ENCODE results near the gene SNX5. TPM values are rescaled to one million over a fixed set of nuclear protein-coding genes. Genes with fewer than 3 reads are reported as not detected.

Gene SNX5
- total and polyA plus RNA-seq, 2 of the 13 experiments (the other 11 are each of a cell fraction or from before 2014, with no cell fraction given) = 664 to 1,040 TPM

GRCh38 chr20:17938871-17939619 lies 29.5 kb downstream of the SNX5 start (continued):
- TF ChIP-seq PHF5A (CRISPR knock-in tag; IDR thresholded peaks at IDR 0.05; ENCODE audit: low read depth, unreplicated experiment) = peak; percentile 43
- TF ChIP-seq ESRRA (CRISPR knock-in tag; IDR thresholded peaks at IDR 0.05; ENCODE audit: low read depth) = no peak
- peak; percentile 100 for TF ChIP-seq STAG1 (CRISPR knock-in tag; IDR thresholded peaks at IDR 0.05)
- TF ChIP-seq FOXC1 (CRISPR knock-in tag; IDR thresholded peaks at IDR 0.05; ENCODE audit: borderline replicate concordance) = peak; percentile 95; the same call in 1 of the 2 replicates
- peak; percentile 48; the same call in 1 of the 2 replicates for TF ChIP-seq ZNF292 (CRISPR knock-in tag; IDR thresholded peaks at IDR 0.05; ENCODE audit: borderline replicate concordance, low read depth)
- peak; percentile 77; the same call in 1 of the 2 replicates for TF ChIP-seq ZNF788 (CRISPR knock-in tag; IDR thresholded peaks at IDR 0.05; ENCODE audit: borderline replicate concordance)
- 0 out of 2 replicates have a peak, but pooled peaks have one; percentile 52 for TF ChIP-seq GATAD2A (CRISPR knock-in tag; IDR thresholded peaks at IDR 0.05)
- TF ChIP-seq GMEB1 (CRISPR knock-in tag; IDR thresholded peaks at IDR 0.05; ENCODE audit: borderline replicate concordance) = no peak
- 0 out of 2 replicates have a peak, but pooled peaks have one; percentile 42 for TF ChIP-seq THAP11 (CRISPR knock-in tag; IDR thresholded peaks at IDR 0.05)
- TF ChIP-seq ZNF20 (CRISPR knock-in tag; IDR thresholded peaks at IDR 0.05) = no peak
- peak; percentile 89 for TF ChIP-seq SMC3 (IDR thresholded peaks at IDR 0.05; ENCODE audit: low read length)
- no peak for TF ChIP-seq ZNF512 (CRISPR knock-in tag; IDR thresholded peaks at IDR 0.05)
- peak; percentile 57; the same call in 1 of the 2 replicates for TF ChIP-seq RNF2 (conservative IDR thresholded peaks at IDR 0.05; ENCODE audit: low read depth)
- TF ChIP-seq RBM22 (optimal IDR thresholded peaks at IDR 0.05; ENCODE audit: low read length) = peak; percentile 51
- TF ChIP-seq NCOR1 (IDR thresholded peaks at IDR 0.05; ENCODE audit: borderline replicate concordance, low read length) = no peak
- peak; percentile 53; the same call in 1 of the 2 replicates for TF ChIP-seq HINFP (CRISPR knock-in tag; IDR thresholded peaks at IDR 0.05; ENCODE audit: low read depth)
- no peak; the same call in 1 of the 2 replicates for TF ChIP-seq ZNF230 (CRISPR knock-in tag; IDR thresholded peaks at IDR 0.05)
- peak; percentile 58 for TF ChIP-seq ARID4A (CRISPR knock-in tag; IDR thresholded peaks at IDR 0.05; ENCODE audit: borderline replicate concordance)
- no peak for TF ChIP-seq ZNF746 (CRISPR knock-in tag; IDR thresholded peaks at IDR 0.05)
- no peak for TF ChIP-seq TARDBP (CRISPR knock-in tag; IDR thresholded peaks at IDR 0.05)
